T-helper 2 cell treated with Interferon-gamma antibody and Interleukin-4, amounts not matched to agents 5 μg/mL and 100 μg/mL, for 36 hours (primary cell): ENCODE data around the gene CARD8.

ENCODE experiments used
- DNase-seq: peaks from one replicate; pipeline ENCODE4 v3.0.0; 2021; ENCODE audit warnings: low spot score
- H3K27ac Mint-ChIP-seq: one replicate; pipeline ENCODE4 v1.8.0; 2021; ENCODE audit warnings: mild to moderate bottlenecking, mixed read lengths
- H3K27me3 Mint-ChIP-seq: one replicate; pipeline ENCODE4 v1.8.0; 2021; ENCODE audit warnings: low read depth, mixed read lengths
- H3K36me3 Mint-ChIP-seq: one replicate; pipeline ENCODE4 v1.8.0; 2021; ENCODE audit warnings: low read depth, mixed read lengths
- H3K4me1 Mint-ChIP-seq: one replicate; pipeline ENCODE4 v1.8.0; 2021; ENCODE audit warnings: low read depth, mixed read lengths
- H3K4me3 Mint-ChIP-seq: one replicate; pipeline ENCODE4 v1.8.0; 2022; ENCODE audit warnings: mild to moderate bottlenecking, moderate library complexity, mixed read lengths
- H3K9me3 Mint-ChIP-seq: one replicate; pipeline ENCODE4 v1.8.0; 2021; ENCODE audit warnings: mixed read lengths

The CARD8 gene

DNA sequence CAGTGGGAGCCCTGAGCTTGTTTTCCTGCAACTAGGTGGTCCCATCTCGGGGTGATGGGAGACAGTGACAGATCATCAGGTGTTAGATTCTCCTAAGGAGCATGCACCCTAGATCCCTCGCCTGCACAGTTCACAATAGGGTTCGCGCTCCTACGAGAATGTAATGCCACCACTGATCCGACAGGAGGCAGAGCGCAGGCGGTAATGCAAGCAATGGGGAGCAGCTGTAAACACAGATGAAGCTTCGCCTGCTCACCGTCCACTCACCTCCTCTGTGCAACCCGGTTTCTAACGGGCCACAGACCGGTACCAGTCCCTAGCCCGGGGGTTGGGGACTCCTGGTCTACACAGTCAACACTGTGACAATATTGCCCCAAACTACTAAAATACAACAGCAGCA is 38.8 kb downstream of the CARD8 start:
- Mint-ChIP-seq H3K9me3 (no peaks in the 10 kb centered on the region), H3K36me3 (peaks cover 62% of the 10 kb centered on the region), H3K27ac (no peak overlapping the region), H3K4me1 (no peaks in the 10 kb centered on the region), H3K27me3 (no peaks in the 10 kb centered on the region), H3K4me3 (no peak overlapping the region)
- no peak for DNase-seq

DNA sequence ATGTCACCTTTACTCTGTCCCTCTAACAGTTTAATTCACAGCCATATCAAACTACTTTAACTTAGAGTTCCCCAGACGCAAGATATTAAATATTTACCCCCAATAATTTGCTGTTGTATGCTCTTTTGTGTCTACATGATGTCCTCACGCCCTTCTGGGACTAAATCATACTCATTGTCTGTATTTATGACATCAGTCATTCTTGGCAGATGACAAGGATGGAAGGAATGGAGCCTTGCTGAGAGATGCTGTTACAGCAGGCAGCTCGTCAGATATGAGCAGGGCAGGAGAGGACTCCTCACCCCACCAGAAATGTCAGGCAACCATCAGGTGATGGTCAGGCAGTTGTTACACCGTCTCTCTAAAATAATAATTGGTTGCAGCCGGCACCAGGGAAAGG is 41.8 kb downstream of the CARD8 start:
- Mint-ChIP-seq H3K4me3 (no peak overlapping the region), H3K4me1 (no peaks in the 10 kb centered on the region), H3K27me3 (no peaks in the 10 kb centered on the region), H3K9me3 (no peaks in the 10 kb centered on the region), H3K36me3 (peaks cover 63% of the 10 kb centered on the region), H3K27ac (no peak overlapping the region)
- no peak for DNase-seq

DNA sequence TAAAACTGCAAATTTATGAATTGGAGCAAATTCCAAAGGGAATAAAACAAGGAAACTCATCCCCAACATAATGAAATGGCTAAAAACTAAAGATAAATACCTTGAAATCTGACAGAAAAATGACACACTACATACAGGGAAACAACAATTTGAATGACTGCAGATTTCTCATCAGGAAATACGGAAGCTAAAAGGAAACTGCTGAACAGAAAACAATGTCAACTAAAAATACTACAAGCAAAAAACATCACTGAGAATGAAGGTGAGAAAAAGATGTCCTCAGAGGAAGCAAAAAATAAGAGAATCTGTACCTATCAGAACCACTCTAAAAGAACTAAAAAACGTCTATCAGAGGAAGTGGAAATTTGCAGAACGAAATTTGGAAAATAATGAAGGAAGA is 45.7 kb downstream of the CARD8 start:
- Mint-ChIP-seq H3K4me3 (no peak overlapping the region), H3K27me3 (no peaks in the 10 kb centered on the region), H3K27ac (peak overlapping the region; percentile 34), H3K4me1 (peaks cover 12% of the 10 kb centered on the region), H3K36me3 (peaks cover 52% of the 10 kb centered on the region), H3K9me3 (no peaks in the 10 kb centered on the region)
- DNase-seq = no peak

DNA sequence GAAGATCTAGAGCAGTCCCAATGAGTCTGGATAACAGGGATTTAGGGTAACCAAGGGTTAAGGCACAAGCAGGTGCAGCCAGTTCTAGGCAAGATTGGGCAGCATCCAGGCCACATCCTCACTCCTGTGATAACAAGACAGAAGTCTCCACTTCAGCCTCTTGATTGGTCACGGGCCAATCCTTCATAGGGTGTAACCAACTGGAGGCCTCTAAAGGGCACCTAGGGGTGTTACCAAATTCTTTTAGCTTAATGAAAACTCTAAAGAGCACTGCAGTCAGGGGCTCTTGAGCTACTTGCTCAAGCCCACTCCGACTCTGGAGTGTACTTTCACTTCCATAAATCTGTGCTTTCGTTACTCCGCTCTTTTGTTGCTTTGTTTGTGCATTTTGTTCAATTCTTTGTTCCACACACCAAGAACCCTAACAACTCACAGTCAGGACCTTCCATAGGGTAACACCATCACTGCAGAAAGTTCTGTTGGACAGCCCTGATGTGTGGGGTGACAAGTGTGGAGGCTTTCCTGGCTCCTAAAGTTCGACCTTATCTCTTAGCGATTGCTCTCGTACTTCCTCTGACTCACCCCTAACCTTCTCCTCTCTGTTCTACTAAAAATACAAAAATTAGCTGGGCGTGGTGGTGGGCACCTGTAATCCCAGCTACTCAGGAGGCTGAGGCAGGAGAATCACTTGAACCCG is 49.2 kb downstream of the CARD8 start:
- Mint-ChIP-seq H3K27me3 (no peaks in the 10 kb centered on the region), H3K27ac (no peak overlapping the region), H3K36me3 (peaks cover 32% of the 10 kb centered on the region), H3K4me1 (peaks cover 12% of the 10 kb centered on the region), H3K4me3 (no peak overlapping the region), H3K9me3 (no peaks in the 10 kb centered on the region)
- no peak for DNase-seq

- Mint-ChIP-seq H3K4me3 (no peak overlapping the region), H3K4me1 (peaks cover 12% of the 10 kb centered on the region), H3K27me3 (no peaks in the 10 kb centered on the region), H3K9me3 (no peaks in the 10 kb centered on the region), H3K27ac (no peak overlapping the region), H3K36me3 (peaks cover 16% of the 10 kb centered on the region)
- peak; percentile 95 for DNase-seq
Observed at GRCh38 chr19:48203794-48204628, 51.7 kb downstream of the CARD8 start.

DNA sequence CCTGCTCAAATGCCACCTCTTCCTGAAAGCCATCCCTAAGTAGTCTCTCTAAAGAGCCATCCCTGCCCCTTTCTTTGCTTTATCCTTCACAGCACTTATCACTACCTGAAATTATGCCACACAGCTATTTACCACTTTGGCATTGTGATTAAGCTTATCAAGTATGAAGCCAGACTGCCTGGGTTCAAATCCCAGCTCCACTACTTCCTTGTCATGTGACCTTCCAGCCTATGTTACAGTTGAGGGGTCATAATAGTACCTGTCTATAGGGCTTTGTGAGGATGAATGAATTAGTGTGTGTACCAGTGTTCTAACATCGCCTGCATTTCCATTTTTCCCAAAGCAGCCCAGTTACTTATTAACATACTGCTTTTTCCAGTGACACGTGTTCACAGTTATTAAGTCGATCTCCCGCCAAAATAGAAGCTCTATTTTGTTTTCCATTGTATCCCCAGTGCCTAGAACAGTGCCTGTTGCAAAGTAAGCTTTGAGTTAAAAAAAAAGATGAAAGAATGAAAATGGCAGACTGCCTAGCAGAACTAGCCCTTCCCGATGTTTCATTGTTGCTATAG is 52.4 kb downstream of the CARD8 start:
- no peak overlapping the region for H3K27ac Mint-ChIP-seq
- DNase-seq = no peak
- H3K27me3 Mint-ChIP-seq = no peaks in the 10 kb centered on the region
- peaks cover 15% of the 10 kb centered on the region for H3K36me3 Mint-ChIP-seq
- peaks cover 12% of the 10 kb centered on the region for H3K4me1 Mint-ChIP-seq
- H3K4me3 Mint-ChIP-seq = no peak overlapping the region
- no peaks in the 10 kb centered on the region for H3K9me3 Mint-ChIP-seq

- Mint-ChIP-seq H3K36me3 (no peaks in the 10 kb centered on the region), H3K4me3 (no peak overlapping the region), H3K27ac (peak overlapping the region; percentile 10), H3K27me3 (no peaks in the 10 kb centered on the region), H3K9me3 (no peaks in the 10 kb centered on the region), H3K4me1 (peaks cover 4% of the 10 kb centered on the region)
- DNase-seq = no peak
Observed at GRCh38 chr19:48196933-48197665, 58.6 kb downstream of the CARD8 start.

DNA sequence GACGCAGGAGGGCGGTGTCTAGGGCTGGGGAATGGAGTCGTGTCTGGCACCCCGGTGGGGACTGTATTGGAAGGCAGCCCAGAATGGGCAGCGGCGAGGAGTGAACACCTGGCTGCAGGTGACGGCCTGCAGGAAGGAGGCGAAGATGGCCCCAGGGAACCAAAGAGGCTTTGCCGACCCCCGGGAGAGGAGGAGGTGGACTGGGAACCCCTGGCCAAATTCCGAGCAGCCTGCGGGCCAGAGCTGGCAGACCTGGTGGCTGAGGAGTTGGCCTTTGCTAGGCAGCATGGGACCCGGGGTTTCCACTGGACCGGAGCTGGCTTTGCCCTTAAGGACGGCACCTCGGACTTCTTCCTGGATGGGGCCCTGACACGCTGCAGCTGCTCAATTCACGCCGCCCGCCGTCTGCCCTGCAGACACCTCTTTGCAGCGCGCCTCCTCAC is 59.4 kb downstream of the CARD8 start:
- Mint-ChIP-seq H3K4me3 (no peak overlapping the region), H3K36me3 (peaks cover 4% of the 10 kb centered on the region), H3K27ac (peak overlapping the region; percentile 35), H3K9me3 (no peaks in the 10 kb centered on the region), H3K4me1 (peaks cover 4% of the 10 kb centered on the region), H3K27me3 (no peaks in the 10 kb centered on the region)
- DNase-seq = no peak

DNA sequence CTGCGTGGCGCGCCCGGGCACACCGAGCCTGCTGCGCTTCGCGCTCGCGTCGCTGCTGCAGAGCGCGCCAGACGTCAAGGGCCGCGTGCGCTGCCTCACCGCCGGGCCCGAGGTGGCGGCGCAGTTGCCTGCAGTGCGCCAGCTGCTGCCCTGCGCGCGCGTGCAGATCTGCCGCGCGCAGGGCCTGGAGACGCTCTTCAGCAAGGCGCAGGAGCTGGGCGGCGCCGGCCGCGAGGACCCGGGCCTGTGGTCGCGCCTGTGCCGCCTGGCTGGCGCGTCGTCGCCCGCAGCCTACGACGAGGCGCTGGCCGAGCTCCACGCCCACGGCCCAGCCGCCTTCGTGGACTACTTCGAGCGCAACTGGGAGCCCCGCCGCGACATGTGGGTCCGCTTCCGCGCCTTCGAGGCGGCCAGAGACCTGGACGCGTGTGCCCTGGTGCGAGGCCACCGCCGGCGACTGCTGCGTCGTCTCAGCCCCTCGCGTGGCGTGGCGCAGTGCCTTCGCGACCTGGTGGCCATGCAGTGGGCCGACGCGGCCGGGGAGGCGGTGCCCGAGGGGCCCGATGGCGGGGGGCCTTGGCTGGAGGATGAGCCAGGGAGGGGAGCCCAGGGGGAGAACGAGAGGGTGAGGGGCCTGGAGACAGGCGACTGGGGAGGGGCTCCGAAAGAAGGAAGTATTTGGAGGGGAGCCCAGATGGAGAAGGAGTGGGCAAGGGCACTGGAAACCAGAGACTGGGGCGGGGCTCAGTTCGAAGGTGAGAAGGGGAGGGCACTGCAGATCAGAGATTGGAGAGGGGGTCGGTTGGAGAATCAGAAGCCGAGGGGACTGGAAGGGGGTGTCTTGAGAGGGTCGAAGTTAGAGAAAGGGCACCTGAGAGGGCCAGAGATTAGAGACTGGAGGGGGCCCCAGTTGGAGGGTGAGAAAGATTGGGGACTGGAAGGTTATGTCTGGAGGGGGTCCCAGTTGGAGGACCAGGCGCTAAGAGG is 60.6 kb downstream of the CARD8 start:
- H3K36me3 Mint-ChIP-seq = peaks cover 11% of the 10 kb centered on the region
- no peak overlapping the region for H3K27ac Mint-ChIP-seq
- no peaks in the 10 kb centered on the region for H3K27me3 Mint-ChIP-seq
- H3K4me1 Mint-ChIP-seq = peaks cover 4% of the 10 kb centered on the region
- no peak overlapping the region for H3K4me3 Mint-ChIP-seq
- no peaks in the 10 kb centered on the region for H3K9me3 Mint-ChIP-seq
- no peak for DNase-seq

DNA sequence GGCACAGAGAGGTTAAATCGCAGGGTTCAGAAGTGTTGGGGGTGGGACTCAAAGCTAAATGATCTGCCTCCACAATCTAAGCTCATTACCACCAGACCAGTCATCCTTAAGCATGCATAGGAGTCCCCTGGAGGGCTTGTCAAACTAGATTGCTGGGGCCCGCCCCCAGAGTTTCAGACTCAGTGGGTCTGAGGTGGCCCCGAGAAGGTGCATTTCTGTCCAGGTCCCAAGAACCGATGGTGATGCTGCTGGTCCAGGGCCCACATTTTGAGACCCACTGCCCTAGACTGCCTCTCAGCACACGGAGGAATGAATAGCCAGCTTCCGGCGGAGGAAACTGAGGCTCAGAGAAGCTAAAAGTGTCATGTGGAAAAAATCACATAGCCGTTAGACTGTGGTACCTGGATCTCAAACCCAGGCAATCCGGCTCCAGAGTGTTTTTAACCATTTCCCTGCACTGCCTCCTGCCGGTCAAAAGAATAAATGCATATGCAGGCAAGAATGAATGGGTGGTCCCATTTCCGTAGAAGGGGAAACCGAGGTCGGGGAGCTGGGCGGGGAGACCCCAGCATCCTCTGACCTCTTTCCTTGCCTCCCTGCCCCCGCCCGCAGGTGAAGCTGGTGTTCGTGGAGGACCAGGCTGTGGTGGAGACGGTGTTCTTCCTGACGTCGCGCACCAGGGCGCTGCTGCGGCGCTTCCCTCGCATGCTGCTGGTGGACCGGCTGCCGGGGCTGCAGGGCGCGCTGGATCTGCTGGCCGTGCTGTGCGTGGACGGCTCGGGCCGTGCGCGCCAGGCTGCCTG is 61.5 kb downstream of the CARD8 start:
- Mint-ChIP-seq H3K27ac (no peak overlapping the region), H3K27me3 (no peaks in the 10 kb centered on the region), H3K9me3 (no peaks in the 10 kb centered on the region), H3K4me3 (no peak overlapping the region), H3K36me3 (peaks cover 15% of the 10 kb centered on the region), H3K4me1 (peaks cover 4% of the 10 kb centered on the region)
- no peak for DNase-seq

GRCh38 chr19:48192750-48193149 is 63.0 kb downstream of the CARD8 start:
- H3K9me3 Mint-ChIP-seq = no peaks in the 10 kb centered on the region
- peaks cover 4% of the 10 kb centered on the region for H3K4me1 Mint-ChIP-seq
- H3K27ac Mint-ChIP-seq = no peak overlapping the region
- no peak overlapping the region for H3K4me3 Mint-ChIP-seq
- no peaks in the 10 kb centered on the region for H3K27me3 Mint-ChIP-seq
- peaks cover 21% of the 10 kb centered on the region for H3K36me3 Mint-ChIP-seq
- DNase-seq = no peak

DNA sequence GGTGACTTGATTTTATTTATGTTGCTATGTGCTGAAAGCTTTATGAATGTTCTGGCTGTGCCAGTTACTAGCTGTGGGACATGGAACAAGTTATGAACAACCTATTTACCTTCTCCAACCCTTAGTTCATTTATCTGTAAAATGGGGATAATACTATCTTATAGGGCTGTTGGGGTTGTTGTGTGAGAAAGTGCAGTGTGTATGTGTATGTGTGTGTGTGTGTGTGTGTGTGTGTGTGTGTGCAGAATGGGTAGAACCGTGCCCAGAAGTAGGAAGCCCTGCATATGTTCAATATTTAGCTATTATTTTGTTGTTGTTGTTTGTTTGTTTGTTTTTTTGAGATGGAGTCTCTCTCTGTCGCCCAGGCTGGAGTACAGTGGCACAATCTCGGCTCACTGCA is 64.8 kb downstream of the CARD8 start:
- no peaks in the 10 kb centered on the region for H3K9me3 Mint-ChIP-seq
- peaks cover 23% of the 10 kb centered on the region for H3K36me3 Mint-ChIP-seq
- H3K4me3 Mint-ChIP-seq = no peak overlapping the region
- no peaks in the 10 kb centered on the region for H3K27me3 Mint-ChIP-seq
- no peaks in the 10 kb centered on the region for H3K4me1 Mint-ChIP-seq
- H3K27ac Mint-ChIP-seq = no peak overlapping the region
- DNase-seq = no peak
